GM18499 (cell line): Measurements from ENCODE around the gene OR51L1.

Experiments used
- ATAC-seq: cut with Tn5 transposase; IDR thresholded peaks from one replicate; pipeline ENCODE4 v1.9.1; 2021; ENCODE audit warnings: moderate number of reproducible peaks; ENCODE audit not compliant: insufficient read depth, unreplicated experiment

OR51L1 gene

DNA sequence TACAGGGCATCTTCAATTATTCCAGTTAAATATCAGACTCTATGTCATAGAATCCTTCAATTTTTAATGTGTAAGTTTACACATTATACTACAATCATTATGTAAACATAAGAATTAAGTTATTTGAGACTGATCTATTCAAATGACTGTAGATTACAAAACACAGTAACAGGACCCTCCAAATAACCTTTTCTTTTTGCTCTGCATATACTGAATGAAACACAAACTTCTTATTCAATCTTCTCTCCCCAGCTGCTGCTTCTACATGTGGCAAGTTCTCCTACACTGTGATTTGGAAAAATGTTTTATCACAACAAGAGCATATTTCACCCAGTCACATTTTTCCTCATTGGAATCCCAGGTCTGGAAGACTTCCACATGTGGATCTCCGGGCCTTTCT lies 51.6 kb downstream of the OR51L1 start, which contains the start of gene OR52J3:
Gene OR52J3, plus strand, starts transcription at position 301 of the 400 bp plus-strand sequence. Its CDS starts 0 bp downstream, at position 301.
- no peak for ATAC-seq

DNA sequence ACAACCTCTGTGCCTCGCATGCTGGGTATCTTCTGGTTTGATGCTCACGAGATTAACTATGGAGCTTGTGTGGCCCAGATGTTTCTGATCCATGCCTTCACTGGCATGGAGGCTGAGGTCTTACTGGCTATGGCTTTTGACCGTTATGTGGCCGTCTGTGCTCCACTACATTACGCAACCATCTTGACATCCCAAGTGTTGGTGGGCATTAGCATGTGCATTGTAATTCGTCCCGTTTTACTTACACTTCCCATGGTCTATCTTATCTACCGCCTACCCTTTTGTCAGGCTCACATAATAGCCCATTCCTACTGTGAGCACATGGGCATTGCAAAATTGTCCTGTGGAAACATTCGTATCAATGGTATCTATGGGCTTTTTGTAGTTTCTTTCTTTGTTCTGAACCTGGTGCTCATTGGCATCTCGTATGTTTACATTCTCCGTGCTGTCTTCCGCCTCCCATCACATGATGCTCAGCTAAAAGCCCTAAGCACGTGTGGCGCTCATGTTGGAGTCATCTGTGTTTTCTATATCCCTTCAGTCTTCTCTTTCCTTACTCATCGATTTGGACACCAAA lies 52.2 kb downstream of the OR51L1 start:
- no peak for ATAC-seq
